SK-N-MC (cell line): ENCODE results near the gene CT55.

Experiments used
- DNase-seq: peaks from one replicate; pipeline ENCODE4 v3.0.0-alpha.2; 2011; ENCODE audit warnings: low read depth, low spot score
- H3K27ac ChIP-seq: fragments of 200-600 bp; sonication (generic); 2 replicates; pipeline ENCODE4 v1.5.1; 2016; ENCODE audit warnings: mixed run types
- H3K36me3 ChIP-seq: fragments of 200-600 bp; sonication (generic); 2 replicates; pipeline ENCODE4 v1.6.1; 2017; ENCODE audit warnings: antibody characterized with exemption, low read length, mixed read lengths; ENCODE audit not compliant: insufficient read depth
- H3K4me3 ChIP-seq: fragments of 200-600 bp; sonication (generic); 2 replicates; pipeline ENCODE4 v1.5.1; 2016
- H3K9ac ChIP-seq: fragments of 200-600 bp; sonication (generic); 2 replicates; pipeline ENCODE4 v1.8.0; 2017; ENCODE audit warnings: mixed run types, mixed read lengths; ENCODE audit not compliant: insufficient read length
- H3K9me3 ChIP-seq: fragments of 200-600 bp; sonication (generic); 2 replicates; pipeline ENCODE4 v1.6.1; 2017; ENCODE audit warnings: low read depth, mild to moderate bottlenecking, antibody characterized with exemption, low read length, moderate library complexity, mixed read lengths
- EZH2 ChIP-seq: fragments of 200-600 bp; sonication (generic); IDR thresholded peaks from one replicate; pipeline ENCODE4 v1.6.1; 2017; ENCODE audit warnings: antibody characterized with exemption
- FOXP2 ChIP-seq: optimal IDR thresholded peaks from 2 replicates; pipeline ENCODE3; 2011; ENCODE audit warnings: mild to moderate bottlenecking, moderate library complexity; ENCODE audit not compliant: insufficient read depth; ENCODE audit errors: extremely low read length, control extremely low read depth
- POLR2AphosphoS5 ChIP-seq: IDR thresholded peaks from 2 replicates; pipeline ENCODE4 v1.6.1; 2012; ENCODE audit warnings: mild to moderate bottlenecking, low read depth, low read length, borderline replicate concordance

The CT55 gene

GRCh38 chrX:135112096-135112729 is 59.0 kb downstream of the CT55 start:
- H3K27ac ChIP-seq, result no peak overlapping the region
- H3K9me3 ChIP-seq, result no peaks in the 10 kb centered on the region
- H3K4me3 ChIP-seq, result no peak overlapping the region
- no peak for TF ChIP-seq EZH2
- no peak for TF ChIP-seq FOXP2
- TF ChIP-seq POLR2AphosphoS5, result no peak
- H3K36me3 ChIP-seq, result no peaks in the 10 kb centered on the region
- no peak overlapping the region for H3K9ac ChIP-seq
- no peak for DNase-seq

GRCh38 chrX:135109554-135109953 is 61.6 kb downstream of the CT55 start:
- no peak for DNase-seq
- H3K4me3 ChIP-seq, result no peak overlapping the region
- H3K9ac ChIP-seq, result no peak overlapping the region
- no peak overlapping the region for H3K27ac ChIP-seq
- no peaks in the 10 kb centered on the region for H3K9me3 ChIP-seq
- no peaks in the 10 kb centered on the region for H3K36me3 ChIP-seq
- TF ChIP-seq POLR2AphosphoS5 (no peak), EZH2 (no peak), FOXP2 (no peak)
